Measurements from ENCODE around the gene HOXB9.

DNA sequence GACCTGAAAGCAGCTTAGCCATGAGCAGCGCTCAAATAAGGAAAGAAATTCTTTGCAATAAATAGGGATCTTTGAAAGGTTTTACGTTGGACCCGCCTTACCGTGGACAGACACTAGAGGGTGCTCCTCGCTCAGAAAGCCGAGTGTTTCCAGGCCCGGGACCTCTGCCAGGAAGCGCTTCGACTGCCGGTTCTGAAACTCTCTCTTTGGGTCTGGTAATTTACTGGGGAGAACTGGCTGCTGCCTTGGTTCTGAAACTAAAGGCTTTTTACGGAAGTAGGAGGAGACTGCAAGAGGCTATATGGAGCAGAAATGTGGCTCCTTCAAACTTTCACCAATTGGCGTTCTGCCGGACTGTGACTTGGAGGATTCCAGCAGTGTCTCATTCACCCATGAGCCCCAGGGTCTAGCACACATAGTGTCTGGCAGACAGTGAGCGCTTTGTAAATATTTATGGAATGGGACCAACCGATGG, 45.6 kb upstream of the HOXB9 start:
- TF ChIP-seq, protein P1, sequence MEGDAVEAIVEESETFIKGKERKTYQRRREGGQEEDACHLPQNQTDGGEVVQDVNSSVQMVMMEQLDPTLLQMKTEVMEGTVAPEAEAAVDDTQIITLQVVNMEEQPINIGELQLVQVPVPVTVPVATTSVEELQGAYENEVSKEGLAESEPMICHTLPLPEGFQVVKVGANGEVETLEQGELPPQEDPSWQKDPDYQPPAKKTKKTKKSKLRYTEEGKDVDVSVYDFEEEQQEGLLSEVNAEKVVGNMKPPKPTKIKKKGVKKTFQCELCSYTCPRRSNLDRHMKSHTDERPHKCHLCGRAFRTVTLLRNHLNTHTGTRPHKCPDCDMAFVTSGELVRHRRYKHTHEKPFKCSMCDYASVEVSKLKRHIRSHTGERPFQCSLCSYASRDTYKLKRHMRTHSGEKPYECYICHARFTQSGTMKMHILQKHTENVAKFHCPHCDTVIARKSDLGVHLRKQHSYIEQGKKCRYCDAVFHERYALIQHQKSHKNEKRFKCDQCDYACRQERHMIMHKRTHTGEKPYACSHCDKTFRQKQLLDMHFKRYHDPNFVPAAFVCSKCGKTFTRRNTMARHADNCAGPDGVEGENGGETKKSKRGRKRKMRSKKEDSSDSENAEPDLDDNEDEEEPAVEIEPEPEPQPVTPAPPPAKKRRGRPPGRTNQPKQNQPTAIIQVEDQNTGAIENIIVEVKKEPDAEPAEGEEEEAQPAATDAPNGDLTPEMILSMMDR (IDR thresholded peaks at IDR 0.05; ENCODE audit: poor library complexity): peak; percentile 98
- TF ChIP-seq EZH2phosphoT487 (IDR thresholded peaks at IDR 0.05; ENCODE audit: low read depth, severe bottlenecking, unreplicated experiment): no peak
- TF ChIP-seq EZH2 (IDR thresholded peaks at IDR 0.05; ENCODE audit: borderline replicate concordance): no peak

All from hepatocyte (in vitro differentiated cells).